Rectal smooth muscle tissue (tissue), 1 donor: ENCODE data around the gene ISCU.
"Not testable (repeated sequence)": the region's sequence is repeated elsewhere in the genome, so short reads cannot be mapped to it uniquely, and the experiment has no call there.

Source experiments
- H3K27ac ChIP-seq: one replicate; pipeline ENCODE4 v1.7.0; 2013; ENCODE audit warnings: low read depth, low read length, inconsistent platforms
- H3K27me3 ChIP-seq: one replicate; pipeline ENCODE4 v1.7.0; 2013; ENCODE audit warnings: low read length; ENCODE audit not compliant: control insufficient read depth, insufficient read depth
- H3K36me3 ChIP-seq: one replicate; pipeline ENCODE4 v1.7.0; 2013; ENCODE audit warnings: low read length; ENCODE audit not compliant: control insufficient read depth, insufficient read depth
- H3K4me1 ChIP-seq: one replicate; pipeline ENCODE4 v1.7.0; 2013; ENCODE audit warnings: low read length; ENCODE audit not compliant: control insufficient read depth, insufficient read depth
- H3K4me3 ChIP-seq: one replicate; pipeline ENCODE4 v1.7.0; 2013; ENCODE audit warnings: low read length
- H3K9ac ChIP-seq: one replicate; pipeline ENCODE4 v1.7.0; 2013; ENCODE audit warnings: low read length

ISCU gene

DNA sequence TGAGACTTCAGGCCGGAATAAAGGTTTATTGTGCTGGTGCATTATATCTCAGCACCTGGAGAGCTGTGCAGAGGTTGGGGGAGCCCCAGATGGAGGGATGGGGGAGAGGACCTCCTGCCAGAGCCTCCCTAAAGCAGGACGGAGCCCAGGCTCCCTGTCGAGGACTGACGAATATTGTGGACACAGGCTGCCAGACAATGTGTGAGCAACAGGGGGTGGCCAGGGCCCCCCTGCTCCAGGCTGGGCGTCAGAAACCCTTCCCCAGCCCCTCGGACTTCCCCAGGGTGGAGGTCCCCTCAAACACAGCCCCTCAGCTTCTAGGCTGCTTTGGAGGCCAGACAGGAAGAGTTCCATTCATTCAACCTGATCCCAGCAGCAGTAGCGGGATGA lies 27.4 kb downstream of the ISCU start:
- H3K36me3 ChIP-seq: no peaks in the 10 kb centered on the region
- H3K27me3 ChIP-seq: no peaks in the 10 kb centered on the region
- H3K9ac ChIP-seq: no peak overlapping the region
- H3K4me1 ChIP-seq: no peaks in the 10 kb centered on the region
- no peak overlapping the region for H3K4me3 ChIP-seq
- no peak overlapping the region for H3K27ac ChIP-seq

GRCh38 chr12:108590463-108590862 lies 28.1 kb downstream of the ISCU start:
- H3K4me3 ChIP-seq, H3K4me1 ChIP-seq, H3K27ac ChIP-seq, H3K9ac ChIP-seq, H3K36me3 ChIP-seq, H3K27me3 ChIP-seq: not testable (repeated sequence)

GRCh38 chr12:108591267-108591980 lies 29.0 kb downstream of the ISCU start:
- Histone ChIP-seq H3K9ac (no peak overlapping the region), H3K27ac (no peak overlapping the region), H3K27me3 (no peaks in the 10 kb centered on the region), H3K36me3 (no peaks in the 10 kb centered on the region), H3K4me3 (no peak overlapping the region), H3K4me1 (no peaks in the 10 kb centered on the region)

DNA sequence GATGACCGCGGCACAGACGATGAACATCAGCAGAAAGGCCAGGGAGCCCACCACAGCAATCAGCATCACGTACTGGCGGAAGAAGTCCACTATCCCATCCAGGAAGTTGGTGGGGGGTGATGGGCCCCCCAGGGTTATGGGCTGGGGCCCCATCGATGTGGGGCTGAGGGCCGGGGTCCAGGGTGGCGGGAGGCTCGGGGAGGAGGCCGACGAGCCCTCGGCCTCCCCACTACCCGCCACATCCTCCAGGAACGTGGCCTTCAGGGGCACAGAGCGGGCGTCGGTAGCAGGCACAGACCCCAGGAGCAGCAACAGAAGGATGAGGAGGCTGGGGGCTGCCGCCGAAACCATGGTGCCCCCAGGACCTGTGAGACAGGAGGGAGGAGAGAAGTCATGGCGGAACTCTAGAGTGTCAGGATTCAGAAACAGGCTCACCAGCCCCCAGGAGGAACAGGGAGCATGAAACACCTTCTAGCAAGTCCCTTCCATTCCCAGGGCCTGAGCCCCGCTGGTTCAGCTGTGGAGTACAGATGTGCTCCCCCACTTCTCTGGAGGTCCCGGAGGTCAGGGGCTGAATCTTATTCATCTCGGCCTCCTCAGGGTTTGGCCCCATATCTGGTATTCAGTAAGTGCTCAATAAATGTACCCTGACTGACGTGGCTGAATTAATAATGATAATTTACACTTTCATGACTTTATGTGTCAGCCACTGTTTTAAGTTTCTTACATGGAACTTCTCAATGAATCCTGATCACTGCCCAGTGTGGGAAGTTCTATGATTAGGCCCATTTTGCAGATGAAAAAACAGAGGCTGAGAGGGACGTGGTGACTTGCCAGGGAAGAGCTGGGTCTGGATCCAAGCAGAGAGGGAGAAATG lies 29.9 kb downstream of the ISCU start:
- H3K4me3 ChIP-seq: no peak overlapping the region
- H3K9ac ChIP-seq: no peak overlapping the region
- H3K4me1 ChIP-seq: no peaks in the 10 kb centered on the region
- no peaks in the 10 kb centered on the region for H3K36me3 ChIP-seq
- no peak overlapping the region for H3K27ac ChIP-seq
- no peaks in the 10 kb centered on the region for H3K27me3 ChIP-seq

GRCh38 chr12:108594323-108594903 lies 32.0 kb downstream of the ISCU start:
- Histone ChIP-seq H3K4me3 (no peak overlapping the region), H3K9ac (no peak overlapping the region), H3K27me3 (no peaks in the 10 kb centered on the region), H3K4me1 (no peaks in the 10 kb centered on the region), H3K27ac (no peak overlapping the region), H3K36me3 (no peaks in the 10 kb centered on the region)

- no peaks in the 10 kb centered on the region for H3K27me3 ChIP-seq
- H3K9ac ChIP-seq: no peak overlapping the region
- H3K4me3 ChIP-seq: no peak overlapping the region
- H3K27ac ChIP-seq: no peak overlapping the region
- H3K36me3 ChIP-seq: no peaks in the 10 kb centered on the region
- no peaks in the 10 kb centered on the region for H3K4me1 ChIP-seq
Measured at GRCh38 chr12:108594960-108595710, 32.7 kb downstream of the ISCU start.

- Histone ChIP-seq H3K4me1 (no peaks in the 10 kb centered on the region), H3K27me3 (no peaks in the 10 kb centered on the region), H3K27ac (no peak overlapping the region), H3K9ac (no peak overlapping the region), H3K36me3 (no peaks in the 10 kb centered on the region), H3K4me3 (no peak overlapping the region)
Measured at GRCh38 chr12:108595711-108596647, 33.6 kb downstream of the ISCU start.

DNA sequence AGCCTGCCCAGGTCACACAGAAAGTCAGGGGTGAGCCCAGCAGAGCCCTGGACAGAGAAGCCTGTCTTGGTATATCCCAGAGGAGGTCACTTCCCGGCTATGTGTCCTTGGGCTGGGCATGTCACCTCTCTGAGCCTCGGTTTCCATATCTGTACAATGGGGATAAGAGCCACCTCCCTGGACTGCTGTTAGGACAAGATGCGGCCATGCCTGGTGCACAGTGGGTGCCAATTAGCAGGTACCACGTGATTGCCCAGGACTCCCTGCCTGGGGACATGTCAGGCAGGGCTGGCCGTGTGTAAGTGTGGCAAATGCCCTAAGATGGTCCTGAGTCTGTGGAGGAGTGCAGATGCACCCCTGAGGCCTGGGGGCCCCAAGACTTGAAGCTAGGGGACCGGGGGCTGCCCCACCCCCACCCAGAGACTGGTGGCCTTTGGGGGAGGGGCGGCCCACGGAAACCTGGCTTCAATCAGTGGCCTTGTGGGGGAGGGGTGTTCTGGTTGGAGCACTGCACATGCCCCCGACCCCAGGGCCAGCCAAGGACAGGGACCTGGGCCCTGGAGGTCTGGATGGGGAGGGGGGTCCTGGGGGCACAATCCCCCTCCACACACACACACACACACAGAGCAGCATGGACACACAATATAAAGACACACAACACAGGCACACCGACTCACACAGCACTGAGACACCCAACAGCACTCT lies 34.6 kb downstream of the ISCU start:
- no peak overlapping the region for H3K9ac ChIP-seq

DNA sequence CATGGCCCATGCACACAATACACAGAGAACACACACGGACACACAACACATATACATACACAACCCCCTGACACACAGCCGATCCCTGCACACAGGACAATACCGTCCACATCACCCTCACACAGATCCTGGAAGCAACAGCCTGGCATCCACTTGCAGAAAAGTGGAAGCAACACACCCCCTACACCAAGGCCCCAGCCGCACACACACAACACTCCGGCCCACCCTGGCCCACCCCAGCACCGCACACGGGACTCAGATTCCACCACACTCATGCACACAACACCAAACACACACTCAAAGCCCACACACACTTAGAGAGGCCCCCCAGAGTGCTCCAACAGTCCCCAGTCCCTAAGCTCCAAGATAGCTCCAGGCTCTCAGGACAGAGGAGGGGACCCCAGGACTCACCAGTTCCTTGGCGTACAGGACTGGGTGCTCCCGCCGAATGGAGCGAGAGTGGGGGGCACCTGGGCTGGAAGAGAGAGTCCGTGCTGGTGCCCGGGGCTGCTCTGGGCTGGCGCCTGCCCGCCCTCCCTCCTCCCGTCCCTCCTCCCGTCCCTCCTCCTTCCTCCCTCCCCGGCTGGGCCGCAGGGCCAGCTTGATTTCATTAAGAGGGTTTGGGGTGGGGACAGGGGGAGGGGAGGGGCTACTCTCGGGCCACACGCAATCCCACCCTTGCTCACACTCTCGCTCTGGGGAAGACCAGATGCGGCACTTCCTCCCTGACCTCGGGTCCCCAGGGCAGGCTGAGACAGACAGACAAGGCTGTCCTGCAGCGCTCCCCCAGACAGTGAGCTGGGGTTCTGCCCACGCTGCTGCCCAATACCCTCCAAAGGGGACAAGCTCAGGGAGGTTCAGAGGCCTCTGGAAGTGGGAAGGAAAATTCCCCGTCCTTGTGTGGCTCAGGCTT lies 35.4 kb downstream of the ISCU start, which contains the start of gene TMEM119:
Gene TMEM119, minus strand, starts transcription at position 526 of the 913 bp plus-strand sequence. CDS start 5,701 bp downstream, outside the sequence.
- no peaks in the 10 kb centered on the region for H3K36me3 ChIP-seq
- H3K27ac ChIP-seq: no peak within 1 kb of the TSS
- H3K27me3 ChIP-seq: no peaks in the 10 kb centered on the region
- H3K4me1 ChIP-seq: no peaks in the 10 kb centered on the region
- H3K4me3 ChIP-seq: peak within 1 kb of the TSS; percentile 54
- H3K9ac ChIP-seq: no peak within 1 kb of the TSS

More for the DNA sequence above, 34.6 kb downstream of the ISCU start:
- Histone ChIP-seq H3K4me1 (no peaks in the 10 kb centered on the region), H3K36me3 (no peaks in the 10 kb centered on the region), H3K4me3 (peak overlapping the region; percentile 54), H3K27ac (no peak overlapping the region), H3K27me3 (no peaks in the 10 kb centered on the region)

DNA sequence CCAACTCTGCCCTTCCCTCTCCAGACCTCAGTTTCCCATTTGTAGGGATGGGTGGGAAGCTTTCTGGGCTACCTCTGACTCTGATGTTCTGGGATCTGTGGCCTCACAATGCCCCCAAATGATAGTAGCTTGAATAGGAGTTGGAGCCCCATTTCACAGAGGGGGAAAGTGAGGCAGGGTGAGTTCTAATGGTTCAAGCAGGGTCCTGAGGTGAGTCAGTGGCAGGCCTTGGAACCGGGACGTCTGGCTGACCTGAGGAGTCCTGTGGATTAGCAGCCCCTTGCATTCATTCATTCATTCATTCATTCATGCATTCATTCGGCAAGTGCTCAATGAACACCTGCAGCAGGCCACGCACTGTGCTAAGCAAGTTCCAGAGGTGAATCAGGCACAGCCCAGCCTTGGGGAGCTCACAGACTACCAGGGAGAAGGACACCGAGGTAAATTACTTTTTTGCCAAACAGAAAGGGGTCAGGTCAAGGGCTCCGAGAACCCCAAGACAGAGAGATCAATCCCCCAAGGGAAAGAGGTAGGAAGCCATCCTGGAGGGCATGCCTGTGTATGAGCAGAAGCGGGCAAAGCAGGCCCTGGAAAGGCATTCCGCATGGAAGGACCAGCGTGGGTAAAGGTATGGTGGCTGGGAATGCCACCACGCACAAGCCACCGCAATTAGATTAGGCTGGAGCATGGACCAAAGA lies 36.3 kb downstream of the ISCU start:
- Histone ChIP-seq H3K4me3 (no peak overlapping the region), H3K36me3 (no peaks in the 10 kb centered on the region), H3K27ac (no peak overlapping the region), H3K9ac (no peak overlapping the region), H3K4me1 (no peaks in the 10 kb centered on the region), H3K27me3 (no peaks in the 10 kb centered on the region)
